GM12878 (cell line): ENCODE results near the gene SLC25A13. TPM values are rescaled to one million over a fixed set of nuclear protein-coding genes. Genes with fewer than 3 reads are reported as not detected.

Experiments used
- ATAC-seq: fragments of 200-7000 bp; cut with Tn5 transposase; 3 replicates; pipeline ENCODE4 v1.9.1; 2020; ENCODE audit warnings: mild to moderate bottlenecking, moderate library complexity
- BruUV-seq: library from RNA; stranded (reverse); fragments of 400-500 nt; replicated peaks from 2 replicates; lab custom pipeline; 2021; lab: Mats Ljungman, UMichigan
- CTCF ChIA-PET: fragments of 300-600 bp; sonication (Branson Sonifier 250); formaldehyde crosslinking; extraction: SDS; loops from one replicate; lab custom pipeline; 2021; ENCODE audit warnings: inconsistent platforms; lab: Yijun Ruan, JAX
- POLR2A ChIA-PET: fragments of 350-600 bp; formaldehyde crosslinking; extraction: SDS; loops from one replicate; lab custom pipeline; 2021; ENCODE audit warnings: inconsistent platforms; lab: Charles Lee
- RAD21 ChIA-PET: fragments of 300-600 bp; sonication (Branson Sonifier 250); formaldehyde crosslinking; loops from one replicate; lab custom pipeline; 2023; ENCODE audit warnings: antibody characterized with exemption; ENCODE audit not compliant: unreplicated experiment; lab: Charles Lee
- SMC1A ChIA-PET: fragments of 300-600 bp; sonication (Branson Sonifier 250); formaldehyde crosslinking; loops from one replicate; lab custom pipeline; 2023; ENCODE audit not compliant: unreplicated experiment, uncharacterized antibody; lab: Charles Lee
- DNase-seq: peaks from one replicate; pipeline ENCODE4 v3.0.0-alpha.2; 2011; ENCODE audit warnings: low read depth, low spot score
- FAIRE-seq: peaks from 3 replicates; lab custom pipeline; 2011; peaks lifted over from hg19 to GRCh38; lab: Jason Lieb, UNC
- H2AFZ ChIP-seq: 2 replicates; pipeline ENCODE4 v1.6.0; 2011; ENCODE audit warnings: low read depth, low read length, control low read depth; ENCODE audit not compliant: control insufficient read depth
- H3K27ac ChIP-seq: 2 replicates; pipeline ENCODE4 v1.5.1; 2011; ENCODE audit warnings: control low read depth; ENCODE audit not compliant: control insufficient read depth, insufficient read depth
- H3K27me3 ChIP-seq, 2 experiments: replicated peaks in 1 of 2; 2 replicates each; pipeline versions ENCODE4 v1.6.0 to v1.6.1; 2011; ENCODE audit warnings: low read length in 1 of 2; ENCODE audit not compliant: control insufficient read depth in 2 of 2, insufficient read depth in 2 of 2
- H3K36me3 ChIP-seq, 2 experiments: 2 replicates each; pipeline ENCODE4 v1.5.1; 2011; ENCODE audit warnings: low read length in 1 of 2; ENCODE audit not compliant: control insufficient read depth in 2 of 2, insufficient read depth in 2 of 2
- H3K4me1 ChIP-seq: 2 replicates; pipeline ENCODE4 v1.6.1; 2011; ENCODE audit warnings: mild to moderate bottlenecking, low read length, moderate library complexity, mixed read lengths; ENCODE audit not compliant: control insufficient read depth, insufficient read depth
- H3K4me2 ChIP-seq: 2 replicates; pipeline ENCODE4 v1.6.0; 2011; ENCODE audit warnings: control low read depth; ENCODE audit not compliant: control insufficient read depth, insufficient read depth
- H3K4me3 ChIP-seq: fragments of 200-600 bp; sonication (generic); 2 replicates; pipeline ENCODE4 v1.5.1; 2016
- H3K79me2 ChIP-seq: 2 replicates; pipeline ENCODE4 v1.6.0; 2011; ENCODE audit warnings: low read length; ENCODE audit not compliant: control insufficient read depth, insufficient read depth
- H3K9ac ChIP-seq: 2 replicates; pipeline ENCODE4 v1.8.0; 2011; ENCODE audit warnings: low read length, control low read depth, mixed read lengths; ENCODE audit not compliant: control insufficient read depth, insufficient read depth
- H3K9me3 ChIP-seq: replicated peaks from 3 replicates; pipeline ENCODE4 v1.5.1; 2011; ENCODE audit warnings: mild to moderate bottlenecking, low read length; ENCODE audit not compliant: control insufficient read depth, insufficient read depth
- H4K20me1 ChIP-seq: 2 replicates; pipeline ENCODE4 v1.6.0; 2011; ENCODE audit not compliant: control insufficient read depth, insufficient read depth
- ASH2L ChIP-seq: fragments of 300-600, 200-600 bp; sonication (generic); IDR thresholded peaks from 2 replicates; pipeline ENCODE4 v1.6.1; 2017; ENCODE audit warnings: low read depth, mild to moderate bottlenecking, borderline replicate concordance
- CBX3 ChIP-seq: fragments of 200-600 bp; sonication (generic); IDR thresholded peaks from 2 replicates; pipeline ENCODE4 v1.6.1; 2016; ENCODE audit warnings: low read depth, borderline replicate concordance
- CREB1 ChIP-seq: IDR thresholded peaks from 2 replicates; pipeline ENCODE4 v1.6.1; 2012; ENCODE audit warnings: low read depth, mild to moderate bottlenecking, inconsistent platforms
- CREM ChIP-seq: IDR thresholded peaks from 2 replicates; pipeline ENCODE4 v1.6.1; 2014; ENCODE audit warnings: antibody characterized with exemption, low read depth
- EP300 ChIP-seq, 2 experiments: fragments of 150-350 bp in 1 of 2; IDR thresholded peaks; 2 replicates each; pipeline ENCODE4 v1.6.1; 2011 to 2012; ENCODE audit warnings: low read depth in 2 of 2, low read length in 2 of 2, borderline replicate concordance in 1 of 2, improper control_type of control experiment in 1 of 2, inconsistent platforms in 1 of 2; ENCODE audit not compliant: control insufficient read depth in 1 of 2
- ESRRA ChIP-seq: IDR thresholded peaks from 2 replicates; pipeline ENCODE4 v1.6.1; 2012; ENCODE audit warnings: mild to moderate bottlenecking, low read length, improper control_type of control experiment
- HDAC6 ChIP-seq: fragments of 200-600 bp; sonication (generic); IDR thresholded peaks from one replicate; pipeline ENCODE4 v1.8.0; 2017; ENCODE audit warnings: antibody characterized with exemption; ENCODE audit not compliant: unreplicated experiment
- IKZF2 ChIP-seq, 2 experiments: fragments of 450-650 bp; IDR thresholded peaks; 2 replicates each; pipeline ENCODE4 v1.6.1; 2017; ENCODE audit warnings: mild to moderate bottlenecking in 2 of 2, moderate library complexity in 2 of 2
- JUND ChIP-seq: IDR thresholded peaks from 2 replicates; pipeline ENCODE4 v1.6.1; 2012; ENCODE audit warnings: low read depth, mild to moderate bottlenecking, low read length, improper control_type of control experiment, moderate library complexity
- PAX8 ChIP-seq: fragments of 450-650 bp; IDR thresholded peaks from 2 replicates; pipeline ENCODE4 v1.6.1; 2017; ENCODE audit warnings: mild to moderate bottlenecking, moderate library complexity
- POLR2AphosphoS2 ChIP-seq: IDR thresholded peaks from 2 replicates; pipeline ENCODE4 v1.6.1; 2011; ENCODE audit warnings: low read depth, mild to moderate bottlenecking, low read length, improper control_type of control experiment, moderate library complexity
- RB1 ChIP-seq: fragments of 450-650 bp; formaldehyde crosslinking; IDR thresholded peaks from 2 replicates; pipeline ENCODE4 v1.6.1; 2017; ENCODE audit warnings: mild to moderate bottlenecking, borderline replicate concordance
- SIN3A ChIP-seq: IDR thresholded peaks from 2 replicates; pipeline ENCODE4 v1.6.1; 2012; ENCODE audit warnings: low read depth, low read length, improper control_type of control experiment
- SMAD1 ChIP-seq: fragments of 450-650 bp; IDR thresholded peaks from 2 replicates; pipeline ENCODE4 v1.6.1; 2018; ENCODE audit warnings: mild to moderate bottlenecking, low read depth; ENCODE audit not compliant: partially characterized antibody
- ZBTB11 ChIP-seq: fragments of 450-650 bp; formaldehyde crosslinking; IDR thresholded peaks from 2 replicates; pipeline ENCODE4 v1.5.0; 2022; ENCODE audit warnings: mild to moderate bottlenecking, missing genetic modification characterization
- ZBTB40 ChIP-seq: fragments of 450-650 bp; IDR thresholded peaks from 2 replicates; pipeline ENCODE4 v1.6.1; 2016; ENCODE audit warnings: mild to moderate bottlenecking, moderate library complexity, borderline replicate concordance
- ZNF207 ChIP-seq: fragments of 450-650 bp; IDR thresholded peaks from 2 replicates; pipeline ENCODE4 v1.6.1; 2014; ENCODE audit warnings: antibody characterized with exemption, mild to moderate bottlenecking, borderline replicate concordance
- ZNF274 ChIP-seq: IDR thresholded peaks from one replicate; pipeline ENCODE4 v1.8.0; 2011; ENCODE audit not compliant: insufficient read length, insufficient read depth
- WGBS: methylation state at CpG from one replicate; pipeline ENCODE4 v1.1.6; 2016; ENCODE audit warnings: low lambda C conversion rate; ENCODE audit not compliant: insufficient replicate concordance, insufficient coverage; ENCODE audit errors: missing lambda C conversion rate; 5-methylcytosine and 5-hydroxymethylcytosine counted together
- in situ Hi-C: fragments of 300-500 bp; cut with MboI; formaldehyde crosslinking; loops from 9 replicates; pipeline ENCODE4 v1.14.3; 2018; ENCODE audit warnings: mixed read lengths
- intact Hi-C: fragments of 100-400 bp; cut with micrococcal nuclease; formaldehyde crosslinking; loops from one replicate; pipeline ENCODE4 v1.14.2; 2022; ENCODE audit not compliant: unreplicated experiment
- polyA plus RNA-seq, 11 experiments: library from polyadenylated mRNA; depleted of rRNA in 4 of 11; unstranded in 6 of 11; stranded (reverse) in 5 of 11; fragments of >200 nt; fragmentation: Nextera tagmentation in 4 of 11; fragmentation: Illumina TruSeq in 1 of 11; extraction: Ambion mirVana in 4 of 11; extraction: Trizol in 1 of 11; gene quantifications; 1 replicate in 1 of 11; 2 replicates in 10 of 11; pipeline versions ENCODE4 v1.2.1 to v1.2.3, GENCODE V29; 2011 to 2016; ENCODE audit warnings: inconsistent platforms in 2 of 11, missing spikeins in 2 of 11, low read depth in 1 of 11
- total RNA-seq, 4 experiments: library from RNA; depleted of rRNA in 3 of 4; stranded (reverse); fragments of >200 nt in 3 of 4; fragmentation: Illumina TruSeq in 1 of 4; extraction: Trizol in 1 of 4; gene quantifications; 2 replicates each; pipeline versions ENCODE4 v1.2.1 to v1.2.3, GENCODE V29; 2013 to 2021

Gene SLC25A13
- total and polyA plus RNA-seq, 10 of the 15 experiments (the other 5 are each of a cell fraction or from before 2014, with no cell fraction given), result 7.0 to 24.7 (median 18.6) TPM

- ChIA-PET SMC1A (interaction anchor here (1.0 to 1.5 kb wide), 3 partner anchors 11 to 334 kb away, joined by 3 to 4 read pairs (median 3); no protein-coding TSS in a partner anchor), POLR2A (interaction anchor here (1.0 kb wide), 1 partner anchor 9 kb away, joined by 3 read pairs; no protein-coding TSS in a partner anchor), RAD21 (no interaction called here), CTCF (interaction anchor here (0.9 kb wide), 1 partner anchor 8 kb away, joined by 5 read pairs; no protein-coding TSS in a partner anchor)
- Histone ChIP-seq H3K4me2 (no peak overlapping the region), H3K36me3 (peaks cover 0 to 6% of the 10 kb centered on the region in 2 experiments; a peak in 2 of 4 replicates), H3K9ac (no peak overlapping the region), H3K27me3 (no peaks in the 10 kb centered on the region), H3K27ac (no peak overlapping the region), H3K4me1 (no peaks in the 10 kb centered on the region), H2AFZ (no peak overlapping the region), H3K4me3 (no peak overlapping the region), H3K9me3 (no peaks in the 10 kb centered on the region), H3K79me2 (peaks cover 7% of the 10 kb centered on the region), H4K20me1 (no peaks in the 10 kb centered on the region)
- no TSS peak for BruUV-seq
- WGBS, result 97% methylated on average over 2 of the region's 2 CpGs
- TF ChIP-seq CREB1, result no peak
- no peak for TF ChIP-seq IKZF2 (IDR thresholded peaks at IDR 0.05)
- TF ChIP-seq CBX3, result no peak
- no peak for TF ChIP-seq ASH2L
- no peak for TF ChIP-seq EP300 (IDR thresholded peaks at IDR 0.05; ENCODE audit: borderline replicate concordance in 1 of 2, control insufficient read depth in 1 of 2, low read depth in 2 of 2, low read length in 2 of 2)
- TF ChIP-seq ZBTB40, result no peak
- no peak for TF ChIP-seq HDAC6
- TF ChIP-seq PAX8, result no peak
- no peak for TF ChIP-seq POLR2AphosphoS2
- no peak for TF ChIP-seq ESRRA
- TF ChIP-seq ZBTB11 (CRISPR knock-in tag), result no peak
- TF ChIP-seq SIN3A, result no peak
- TF ChIP-seq SMAD1, result no peak
- no peak for TF ChIP-seq CREM
- no peak for TF ChIP-seq RB1
- TF ChIP-seq ZNF207, result no peak
- no peak for TF ChIP-seq ZNF274
- TF ChIP-seq JUND, result no peak
- DNase-seq (no peak), ATAC-seq (no peak), FAIRE-seq (no peak)
- intact Hi-C loops (no loop called here), in situ Hi-C loops (no loop called here)
These were observed 9.9 kb downstream of the SLC25A13 start for GRCh38 chr7:96311967-96312366.
